GM19372 (cell line): ENCODE results near the gene IFNA10.
A peak's percentile ranks its signal among the peaks of the same experiment; 100 is the strongest.
"Not testable (repeated sequence)": the region's sequence is repeated elsewhere in the genome, so short reads cannot be mapped to it uniquely, and the experiment has no call there.

Experiments used
- ATAC-seq: cut with Tn5 transposase; IDR thresholded peaks from one replicate; pipeline ENCODE4 v1.9.1; 2021; ENCODE audit warnings: mild to moderate bottlenecking, low read depth, moderate library complexity; ENCODE audit not compliant: unreplicated experiment

IFNA10 gene

DNA sequence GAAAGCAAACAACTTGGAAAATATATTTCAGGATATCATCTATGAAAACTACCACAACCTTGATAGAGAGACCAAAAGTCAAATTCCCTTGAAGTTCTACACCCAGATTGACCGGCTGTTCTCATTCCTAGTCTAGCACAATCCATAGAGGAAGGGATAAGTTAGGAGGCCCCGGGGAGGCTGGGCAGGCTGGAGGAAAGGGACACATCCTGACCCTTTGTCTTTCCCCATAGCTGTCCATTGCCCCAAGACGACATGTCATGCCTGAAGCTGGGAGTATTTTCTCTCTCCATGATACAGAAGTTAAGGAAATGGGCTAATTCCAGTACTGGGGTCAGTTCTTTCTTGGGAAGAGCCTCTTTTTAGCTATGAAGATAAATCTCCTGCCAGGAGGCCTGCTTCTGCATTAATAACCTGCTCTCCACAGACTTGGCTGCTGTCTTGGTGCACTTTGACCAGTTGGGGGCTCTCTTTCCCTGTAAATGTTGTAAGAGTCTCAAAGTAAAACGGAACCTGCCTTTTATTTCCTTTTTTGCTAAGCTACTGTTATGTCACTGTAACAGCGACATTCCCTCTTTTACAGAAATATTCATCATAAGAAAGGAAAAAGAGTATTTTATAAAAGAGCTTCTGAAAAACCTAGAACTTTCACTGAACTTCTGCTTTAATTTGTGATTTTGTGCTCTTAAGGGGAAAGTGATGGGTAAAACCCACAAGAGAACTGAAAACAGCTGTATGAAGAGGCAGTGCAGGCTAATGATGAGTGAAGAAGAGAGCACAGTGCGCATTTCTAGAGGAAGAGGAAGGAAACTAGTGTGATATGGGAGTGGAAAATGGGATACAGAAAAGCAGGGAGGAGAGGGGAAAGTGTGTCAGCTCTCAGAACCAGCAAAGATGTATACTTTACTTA, 11.8 kb downstream of the IFNA10 start:
- peak; percentile 96 for ATAC-seq

DNA sequence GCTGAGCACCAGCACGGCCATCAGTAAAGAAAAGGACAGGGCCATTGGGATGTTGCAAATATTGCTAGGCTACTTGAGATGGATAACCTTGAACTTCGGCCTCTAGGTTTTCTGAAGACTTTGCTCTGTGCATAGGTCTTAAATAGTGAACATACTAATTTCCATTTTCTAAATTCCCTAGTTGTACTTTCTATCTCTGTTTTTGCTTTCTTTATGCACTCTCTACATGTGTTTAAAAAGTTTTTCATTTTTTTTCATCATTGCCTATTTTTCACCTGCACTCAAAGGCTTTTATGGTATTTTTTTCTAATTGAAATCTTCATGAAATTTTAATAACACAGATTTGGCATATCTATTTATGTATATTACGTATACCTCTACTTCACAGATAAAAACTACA, 19.5 kb downstream of the IFNA10 start, which contains the start of gene IFNA4:
TSS of gene IFNA4 (minus strand) at position 101 of the 400 bp plus-strand sequence. CDS start at position 45, 56 bp downstream.
- ATAC-seq, result not testable (repeated sequence)

DNA sequence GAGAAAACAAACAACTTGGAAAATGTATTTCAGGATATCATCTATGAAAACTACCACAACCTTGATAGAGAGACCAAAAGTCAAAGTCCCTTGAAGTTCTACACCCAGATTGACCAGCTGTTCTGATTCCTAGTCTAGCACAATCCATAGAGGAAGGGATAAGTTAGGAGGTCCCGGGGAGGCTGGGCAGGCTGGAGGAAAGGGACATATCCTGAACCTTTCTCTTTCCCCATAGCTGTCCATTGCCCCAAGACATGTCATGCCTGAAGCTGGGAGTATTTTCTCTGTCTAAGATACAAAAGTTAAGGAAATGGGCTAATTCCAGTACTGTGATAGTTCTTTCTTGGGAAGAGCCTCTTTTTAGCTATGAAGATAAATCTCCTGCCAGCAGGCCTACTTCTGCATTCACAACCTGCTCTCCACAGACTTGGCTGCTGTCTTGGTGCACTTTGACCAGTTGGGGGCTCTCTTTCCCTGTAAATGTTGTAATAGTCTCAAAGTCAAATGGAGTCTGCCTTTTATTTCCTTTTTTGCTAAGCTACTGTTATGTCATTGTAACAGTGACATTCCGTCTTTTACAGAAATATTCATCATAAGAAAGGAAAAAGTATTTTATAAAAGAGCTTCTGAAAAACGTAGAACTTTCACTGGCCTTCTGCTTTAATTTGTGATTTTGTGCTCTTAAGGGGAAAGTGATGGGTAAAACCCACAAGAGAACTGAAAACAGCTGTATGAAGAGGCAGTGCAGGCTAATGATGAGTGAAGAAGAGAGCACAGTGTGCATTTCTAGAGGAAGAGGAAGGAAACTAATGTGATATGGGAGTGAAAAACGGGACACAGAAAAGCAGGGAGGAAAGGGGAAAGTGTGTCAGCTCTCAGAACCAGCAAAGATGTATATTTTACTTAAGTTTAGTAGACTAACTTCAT, 23.9 kb downstream of the IFNA10 start:
- ATAC-seq, result peak; percentile 79

DNA sequence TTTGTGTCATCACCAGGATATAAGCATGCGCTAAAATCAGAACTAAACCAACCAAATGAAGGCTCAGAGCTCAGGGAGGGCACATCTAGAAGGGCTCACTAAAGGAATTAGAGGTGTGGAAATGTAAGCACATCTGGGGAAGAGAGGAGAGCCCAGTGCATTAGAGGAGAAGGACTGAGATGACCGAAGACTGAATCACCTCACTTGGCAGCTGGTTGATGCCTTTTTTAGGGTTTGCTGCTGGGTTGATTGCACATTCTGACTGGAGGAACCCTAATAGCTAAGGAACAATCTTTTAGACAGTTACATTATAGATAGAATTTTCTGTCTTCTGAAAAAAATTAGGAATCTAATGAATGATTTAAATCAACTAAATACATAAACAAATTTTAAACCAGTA, 32.3 kb downstream of the IFNA10 start:
- ATAC-seq, result no peak

DNA sequence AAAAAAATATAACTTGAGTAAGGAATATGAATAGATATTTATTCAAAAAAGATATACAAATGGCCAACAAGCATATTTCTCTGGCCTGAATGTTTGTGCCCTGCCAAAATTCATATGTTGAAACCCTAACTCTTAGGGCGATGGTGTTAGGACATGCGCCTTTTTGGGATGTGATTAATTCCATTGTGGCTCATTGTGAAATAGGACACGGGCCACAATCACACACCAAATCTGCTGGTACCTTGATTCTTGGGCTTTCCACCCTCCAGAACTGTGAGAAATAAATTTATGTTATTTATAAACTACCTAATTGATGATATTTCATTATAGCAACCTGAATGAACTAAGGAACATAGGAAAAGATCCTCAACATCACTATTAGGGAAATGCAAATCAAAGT, 34.8 kb downstream of the IFNA10 start:
- ATAC-seq, result no peak

DNA sequence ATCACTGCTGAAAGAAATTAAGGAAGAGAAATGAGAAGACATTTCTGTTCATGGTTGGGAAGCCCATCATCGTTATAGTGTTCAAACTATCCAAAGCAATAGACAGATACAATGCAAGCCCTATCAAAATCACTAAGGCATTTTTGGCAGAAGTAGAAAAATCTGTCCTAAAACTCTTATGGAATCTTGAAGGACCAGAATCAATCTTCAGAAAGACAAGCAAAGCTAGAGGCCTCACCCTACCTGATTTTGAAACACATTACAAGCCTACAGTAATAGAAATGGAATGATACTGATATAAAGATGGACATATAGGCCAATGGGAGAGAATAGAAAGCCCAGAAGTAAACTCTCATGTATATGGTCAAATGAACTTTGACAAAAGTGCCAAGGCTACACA, 35.6 kb downstream of the IFNA10 start:
- ATAC-seq, result no peak

DNA sequence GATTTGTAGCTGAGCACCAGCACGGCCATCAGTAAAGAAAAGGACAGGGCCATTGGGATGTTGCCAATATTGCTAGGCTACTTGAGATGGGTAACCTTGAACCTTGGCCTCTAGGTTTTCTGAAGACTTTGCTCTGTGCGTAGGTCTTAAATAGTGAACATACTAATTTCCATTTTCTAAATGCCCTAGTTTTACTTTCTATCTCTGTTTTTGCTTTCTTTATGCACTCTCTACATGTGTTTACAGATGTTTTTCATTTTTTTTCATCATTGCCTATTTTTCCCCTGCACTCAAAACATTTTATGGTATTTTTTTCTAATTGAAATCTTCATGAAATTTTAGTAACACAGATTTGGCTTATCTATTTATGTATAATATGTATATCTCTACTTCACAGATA, 40.4 kb downstream of the IFNA10 start, which contains the start of gene IFNA21:
TSS of gene IFNA21 (minus strand) at position 101 of the 400 bp plus-strand sequence. CDS start at position 53, 48 bp downstream.
- not testable (repeated sequence) for ATAC-seq

DNA sequence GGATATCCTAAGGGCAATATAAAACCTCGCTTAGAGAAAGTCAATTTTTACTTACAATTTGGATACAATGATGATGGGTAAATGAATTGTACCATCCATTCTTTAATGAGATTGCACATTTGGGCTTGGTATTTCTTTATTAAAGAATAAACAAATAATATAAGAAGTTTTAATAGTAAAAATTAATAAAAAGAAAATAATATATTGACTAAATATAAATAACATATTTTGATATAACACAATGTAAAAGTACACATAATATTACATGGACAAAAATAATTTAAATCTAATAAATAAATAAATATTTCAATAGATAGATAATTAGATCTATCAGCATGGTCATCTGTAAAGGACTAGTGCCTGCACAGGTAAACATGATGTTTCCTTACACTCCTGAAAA, 41.4 kb downstream of the IFNA10 start:
- ATAC-seq, result no peak

DNA sequence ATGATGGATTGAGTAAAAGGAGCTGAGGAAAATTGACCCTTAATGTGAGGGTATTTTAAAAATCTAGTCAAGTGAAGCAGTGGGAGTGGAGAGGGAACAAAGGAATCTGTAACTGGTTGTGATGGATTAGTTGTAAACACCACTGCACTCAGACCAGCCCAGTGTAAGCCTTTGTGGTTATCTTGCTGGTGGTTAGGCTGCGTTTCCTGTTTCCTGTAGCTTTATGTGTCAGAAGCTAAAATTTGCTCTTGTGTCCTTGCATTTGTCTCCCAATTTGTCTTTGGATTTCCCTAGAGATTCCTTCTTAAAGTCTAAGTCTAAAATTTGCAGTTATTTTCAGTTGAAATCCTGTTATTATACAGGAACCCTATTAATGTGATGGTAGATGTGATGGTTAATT, 46.8 kb downstream of the IFNA10 start:
- ATAC-seq, result peak; percentile 93
